ENCODE measurements around the gene HSPB1. TPM values are rescaled to one million over a fixed set of nuclear protein-coding genes. Genes with fewer than 3 reads are reported as not detected.

HSPB1 gene
- total RNA-seq, 1 experiment from 2014 or later = 202 TPM

DNA sequence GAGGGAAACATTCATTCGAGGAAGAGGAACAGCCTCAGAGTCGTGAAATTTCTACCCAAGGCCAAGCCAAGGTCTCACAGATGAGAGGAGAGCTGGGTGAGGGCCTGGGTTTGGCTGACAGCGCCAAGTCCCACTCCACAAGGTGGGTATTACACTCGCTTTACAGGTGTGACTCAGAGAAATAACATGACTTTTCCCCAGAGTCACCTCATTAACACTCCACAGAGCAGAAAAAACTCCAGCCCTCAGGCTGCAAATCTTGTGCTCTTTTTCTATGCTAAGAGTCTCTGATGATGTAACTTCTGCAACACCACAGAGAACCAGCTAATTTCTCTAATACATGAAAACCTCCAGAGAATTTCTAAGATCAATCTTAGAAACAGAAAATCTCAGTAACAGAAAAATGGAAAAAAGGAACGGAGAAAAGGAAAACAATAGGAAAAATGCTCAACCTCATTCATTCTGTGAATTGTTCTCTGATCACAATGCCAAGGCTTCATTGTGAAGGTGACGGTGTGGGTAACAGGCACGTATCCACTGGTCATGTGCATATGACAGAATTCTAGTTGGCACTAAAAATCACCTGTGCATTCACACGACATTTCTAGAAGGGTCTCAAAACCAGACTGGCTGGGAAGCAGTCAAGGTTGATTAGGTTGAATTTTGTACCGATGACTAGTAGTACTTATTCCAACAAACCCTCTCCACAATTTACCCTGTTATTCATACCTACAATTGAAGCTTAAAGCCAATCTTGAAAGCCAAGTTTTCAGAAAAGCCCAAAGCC, 36.0 kb downstream of the HSPB1 start:
- DNase-seq (ENCODE audit: low spot score) (no peak), ATAC-seq (no peak)
- Mint-ChIP-seq H3K4me1 (peaks cover 51% of the 10 kb centered on the region), H3K27me3 (ENCODE audit: low read depth) (no peaks in the 10 kb centered on the region), H3K9me3 (no peaks in the 10 kb centered on the region), H3K4me3 (no peak overlapping the region), H3K27ac (peak overlapping the region; percentile 91), H3K36me3 (peaks cover 53% of the 10 kb centered on the region)
- CTCF ChIA-PET = no interaction called here
- POLR2A ChIA-PET = interaction anchor here (1.0 kb wide), 1 partner anchor 20 kb away, joined by 4 read pairs; no protein-coding TSS in a partner anchor
- TF ChIP-seq KAT7 (CRISPR knock-in tag; IDR thresholded peaks at IDR 0.05; ENCODE audit: borderline replicate concordance) (no peak), USF1 (CRISPR knock-in tag; IDR thresholded peaks at IDR 0.05) (no peak), HMGA2 (CRISPR knock-in tag; IDR thresholded peaks at IDR 0.05) (no peak), NFATC4 (CRISPR knock-in tag; IDR thresholded peaks at IDR 0.05) (no peak), NFE2L1 (CRISPR knock-in tag; IDR thresholded peaks at IDR 0.05) (no peak), CREB1 (CRISPR knock-in tag; IDR thresholded peaks at IDR 0.05) (no peak), ERG (CRISPR knock-in tag; IDR thresholded peaks at IDR 0.05) (no peak), IRF2 (CRISPR knock-in tag; IDR thresholded peaks at IDR 0.05; ENCODE audit: borderline replicate concordance, low read depth) (no peak), FOXK1 (CRISPR knock-in tag; IDR thresholded peaks at IDR 0.05) (no peak), ZNF423 (CRISPR knock-in tag; IDR thresholded peaks at IDR 0.05) (no peak), CBFB (CRISPR knock-in tag; IDR thresholded peaks at IDR 0.05; ENCODE audit: low read depth) (no peak), TEAD4 (CRISPR knock-in tag; IDR thresholded peaks at IDR 0.05) (no peak), ATF3 (CRISPR knock-in tag; conservative IDR thresholded peaks at IDR 0.05) (no peak), ZNF219 (CRISPR knock-in tag; IDR thresholded peaks at IDR 0.05; ENCODE audit: borderline replicate concordance) (no peak), ZNF416 (CRISPR knock-in tag; IDR thresholded peaks at IDR 0.05) (no peak), TEAD1 (CRISPR knock-in tag; IDR thresholded peaks at IDR 0.05) (no peak), SOX15 (CRISPR knock-in tag; IDR thresholded peaks at IDR 0.05) (no peak)
- TF ChIP-seq, protein P1, sequence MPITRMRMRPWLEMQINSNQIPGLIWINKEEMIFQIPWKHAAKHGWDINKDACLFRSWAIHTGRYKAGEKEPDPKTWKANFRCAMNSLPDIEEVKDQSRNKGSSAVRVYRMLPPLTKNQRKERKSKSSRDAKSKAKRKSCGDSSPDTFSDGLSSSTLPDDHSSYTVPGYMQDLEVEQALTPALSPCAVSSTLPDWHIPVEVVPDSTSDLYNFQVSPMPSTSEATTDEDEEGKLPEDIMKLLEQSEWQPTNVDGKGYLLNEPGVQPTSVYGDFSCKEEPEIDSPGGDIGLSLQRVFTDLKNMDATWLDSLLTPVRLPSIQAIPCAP (CRISPR knock-in tag; IDR thresholded peaks at IDR 0.05) = no peak
- TF ChIP-seq, protein P2, sequence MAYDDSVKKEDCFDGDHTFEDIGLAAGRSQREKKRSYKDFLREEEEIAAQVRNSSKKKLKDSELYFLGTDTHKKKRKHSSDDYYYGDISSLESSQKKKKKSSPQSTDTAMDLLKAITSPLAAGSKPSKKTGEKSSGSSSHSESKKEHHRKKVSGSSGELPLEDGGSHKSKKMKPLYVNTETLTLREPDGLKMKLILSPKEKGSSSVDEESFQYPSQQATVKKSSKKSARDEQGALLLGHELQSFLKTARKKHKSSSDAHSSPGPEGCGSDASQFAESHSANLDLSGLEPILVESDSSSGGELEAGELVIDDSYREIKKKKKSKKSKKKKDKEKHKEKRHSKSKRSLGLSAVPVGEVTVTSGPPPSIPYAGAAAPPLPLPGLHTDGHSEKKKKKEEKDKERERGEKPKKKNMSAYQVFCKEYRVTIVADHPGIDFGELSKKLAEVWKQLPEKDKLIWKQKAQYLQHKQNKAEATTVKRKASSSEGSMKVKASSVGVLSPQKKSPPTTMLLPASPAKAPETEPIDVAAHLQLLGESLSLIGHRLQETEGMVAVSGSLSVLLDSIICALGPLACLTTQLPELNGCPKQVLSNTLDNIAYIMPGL (CRISPR knock-in tag; IDR thresholded peaks at IDR 0.05) = no peak
- TF ChIP-seq, protein P3, sequence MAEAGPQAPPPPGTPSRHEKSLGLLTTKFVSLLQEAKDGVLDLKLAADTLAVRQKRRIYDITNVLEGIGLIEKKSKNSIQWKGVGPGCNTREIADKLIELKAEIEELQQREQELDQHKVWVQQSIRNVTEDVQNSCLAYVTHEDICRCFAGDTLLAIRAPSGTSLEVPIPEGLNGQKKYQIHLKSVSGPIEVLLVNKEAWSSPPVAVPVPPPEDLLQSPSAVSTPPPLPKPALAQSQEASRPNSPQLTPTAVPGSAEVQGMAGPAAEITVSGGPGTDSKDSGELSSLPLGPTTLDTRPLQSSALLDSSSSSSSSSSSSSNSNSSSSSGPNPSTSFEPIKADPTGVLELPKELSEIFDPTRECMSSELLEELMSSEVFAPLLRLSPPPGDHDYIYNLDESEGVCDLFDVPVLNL (CRISPR knock-in tag; IDR thresholded peaks at IDR 0.05; ENCODE audit: borderline replicate concordance, low read depth) = no peak

GRCh38 chr7:76340617-76341131, 38.2 kb downstream of the HSPB1 start:
- H3K36me3 Mint-ChIP-seq = peaks cover 67% of the 10 kb centered on the region
- no peaks in the 10 kb centered on the region for H3K27me3 Mint-ChIP-seq (ENCODE audit: low read depth)
- DNase-seq (ENCODE audit: low spot score) = no peak
- peaks cover 56% of the 10 kb centered on the region for H3K4me1 Mint-ChIP-seq
- POLR2A ChIA-PET = no interaction called here
- H3K4me3 Mint-ChIP-seq = no peak overlapping the region
- no peaks in the 10 kb centered on the region for H3K9me3 Mint-ChIP-seq
- peak overlapping the region; percentile 59 for H3K27ac Mint-ChIP-seq
- CTCF ChIA-PET = interaction anchor here (0.6 kb wide), 1 partner anchor 59 kb away, joined by 5 read pairs; no protein-coding TSS in a partner anchor
- no peak for ATAC-seq
- TF ChIP-seq NR1H2 (CRISPR knock-in tag; IDR thresholded peaks at IDR 0.05) = no peak
- TF ChIP-seq, protein P4, sequence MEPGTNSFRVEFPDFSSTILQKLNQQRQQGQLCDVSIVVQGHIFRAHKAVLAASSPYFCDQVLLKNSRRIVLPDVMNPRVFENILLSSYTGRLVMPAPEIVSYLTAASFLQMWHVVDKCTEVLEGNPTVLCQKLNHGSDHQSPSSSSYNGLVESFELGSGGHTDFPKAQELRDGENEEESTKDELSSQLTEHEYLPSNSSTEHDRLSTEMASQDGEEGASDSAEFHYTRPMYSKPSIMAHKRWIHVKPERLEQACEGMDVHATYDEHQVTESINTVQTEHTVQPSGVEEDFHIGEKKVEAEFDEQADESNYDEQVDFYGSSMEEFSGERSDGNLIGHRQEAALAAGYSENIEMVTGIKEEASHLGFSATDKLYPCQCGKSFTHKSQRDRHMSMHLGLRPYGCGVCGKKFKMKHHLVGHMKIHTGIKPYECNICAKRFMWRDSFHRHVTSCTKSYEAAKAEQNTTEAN (CRISPR knock-in tag; IDR thresholded peaks at IDR 0.05) = no peak
- TF ChIP-seq ESRRA (CRISPR knock-in tag; IDR thresholded peaks at IDR 0.05; ENCODE audit: borderline replicate concordance) = no peak
- TF ChIP-seq ZNF263 (CRISPR knock-in tag; IDR thresholded peaks at IDR 0.05; ENCODE audit: low read depth) = no peak
- no peak for TF ChIP-seq SP1 (CRISPR knock-in tag; conservative IDR thresholded peaks at IDR 0.05)
- TF ChIP-seq ZNF396 (CRISPR knock-in tag; IDR thresholded peaks at IDR 0.05; ENCODE audit: borderline replicate concordance) = no peak
- TF ChIP-seq, protein P5, sequence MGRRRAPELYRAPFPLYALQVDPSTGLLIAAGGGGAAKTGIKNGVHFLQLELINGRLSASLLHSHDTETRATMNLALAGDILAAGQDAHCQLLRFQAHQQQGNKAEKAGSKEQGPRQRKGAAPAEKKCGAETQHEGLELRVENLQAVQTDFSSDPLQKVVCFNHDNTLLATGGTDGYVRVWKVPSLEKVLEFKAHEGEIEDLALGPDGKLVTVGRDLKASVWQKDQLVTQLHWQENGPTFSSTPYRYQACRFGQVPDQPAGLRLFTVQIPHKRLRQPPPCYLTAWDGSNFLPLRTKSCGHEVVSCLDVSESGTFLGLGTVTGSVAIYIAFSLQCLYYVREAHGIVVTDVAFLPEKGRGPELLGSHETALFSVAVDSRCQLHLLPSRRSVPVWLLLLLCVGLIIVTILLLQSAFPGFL (CRISPR knock-in tag; IDR thresholded peaks at IDR 0.05; ENCODE audit: borderline replicate concordance) = no peak

Measured in WTC11 (cell line).